ENCODE data around the gene SLC6A8. TPM values are rescaled to one million over a fixed set of nuclear protein-coding genes. Genes with fewer than 3 reads are reported as not detected.
"Not testable (repeated sequence)": the region's sequence is repeated elsewhere in the genome, so short reads cannot be mapped to it uniquely, and the experiment has no call there.

Gene SLC6A8
- total and polyA plus RNA-seq, 11 donors, result 113 to 241 (median 179) TPM

GRCh38 chrX:153728951-153729631 is 41.4 kb downstream of the SLC6A8 start:
- peak in 1 of 5 donors; percentile 42 for DNase-seq
- intact Hi-C loops (cut with DNase I), result loop anchor here in 1 of 10 donors (10.0 kb wide), 1 partner anchor 196 kb away; the partner anchor contains the start of gene ARHGAP4
- no peak for TF ChIP-seq POLR2A (IDR thresholded peaks at IDR 0.05)
- TF ChIP-seq CTCF (IDR thresholded peaks at IDR 0.05), result no peak
- WGBS, 4 donors, result 91 to 97% (median 96%) methylated on average over 17 to 23 of the region's 23 CpGs
- peaks cover 3 to 40% (median 31%) of the 10 kb centered on the region in 12 donors for H3K4me1 ChIP-seq
- no peak overlapping the region for H3K4me3 ChIP-seq
- peaks cover 0 to 13% (median 0%) of the 10 kb centered on the region in 9 donors for H3K36me3 ChIP-seq
- peaks cover 0 to 6% (median 0%) of the 10 kb centered on the region in 9 donors for H3K27me3 ChIP-seq
- H3K9me3 ChIP-seq, result peaks cover 0 to 14% (median 0%) of the 10 kb centered on the region in 12 donors
- ATAC-seq, result no peak
- peak overlapping the region in 1 of 12 donors; percentile 38 for H3K27ac ChIP-seq

- DNase-seq, H3K27ac ChIP-seq: not testable (repeated sequence)
- 90 to 97% (median 95%) methylated on average over 23 of the region's 23 CpGs for WGBS, 4 donors
Observed at GRCh38 chrX:153730115-153730514, 42.4 kb downstream of the SLC6A8 start.

GRCh38 chrX:153731117-153731844 is 43.6 kb downstream of the SLC6A8 start:
- peak overlapping the region in 1 of 12 donors; percentile 74 for H3K27ac ChIP-seq
- WGBS, 4 donors, result 78 to 93% (median 89%) methylated on average over 6 of the region's 6 CpGs
- peaks cover 0 to 26% (median 17%) of the 10 kb centered on the region in 12 donors for H3K4me1 ChIP-seq
- intact Hi-C loops (cut with DNase I), result no loop called here
- no peak overlapping the region for H3K4me3 ChIP-seq
- no peak for DNase-seq
- H3K9me3 ChIP-seq, result peaks cover 0 to 14% (median 0%) of the 10 kb centered on the region in 12 donors
- TF ChIP-seq POLR2A (IDR thresholded peaks at IDR 0.05), result no peak
- no peak for TF ChIP-seq CTCF (IDR thresholded peaks at IDR 0.05)
- H3K27me3 ChIP-seq, result no peaks in the 10 kb centered on the region
- H3K36me3 ChIP-seq, result peaks cover 0 to 13% (median 1%) of the 10 kb centered on the region in 9 donors
- no peak for ATAC-seq

More at GRCh38 chrX:153730115-153730514, 42.4 kb downstream of the SLC6A8 start:
- intact Hi-C loops (cut with DNase I); ATAC-seq; H3K4me3 ChIP-seq; H3K27me3 ChIP-seq: not testable (repeated sequence)
- Histone ChIP-seq H3K36me3 (peaks cover 0 to 13% (median 0%) of the 10 kb centered on the region in 9 donors), H3K9me3 (peaks cover 0 to 14% (median 0%) of the 10 kb centered on the region in 12 donors), H3K4me1 (peaks cover 3 to 36% (median 28%) of the 10 kb centered on the region in 12 donors)

GRCh38 chrX:153731845-153732215 is 44.1 kb downstream of the SLC6A8 start:
- Histone ChIP-seq H3K27ac (peak overlapping the region in 1 of 12 donors; percentile 74), H3K36me3 (peaks cover 0 to 18% (median 7%) of the 10 kb centered on the region in 9 donors), H3K9me3 (peaks cover 0 to 14% (median 0%) of the 10 kb centered on the region in 12 donors), H3K27me3 (no peaks in the 10 kb centered on the region), H3K4me1 (peaks cover 0 to 21% (median 14%) of the 10 kb centered on the region in 12 donors), H3K4me3 (no peak overlapping the region)
- intact Hi-C loops (cut with DNase I), result no loop called here
- TF ChIP-seq POLR2A (IDR thresholded peaks at IDR 0.05), result no peak
- no peak for TF ChIP-seq CTCF (IDR thresholded peaks at IDR 0.05)
- DNase-seq, result no peak
- ATAC-seq, result no peak
- 65 to 97% (median 96%) methylated on average over 3 of the region's 3 CpGs for WGBS, 4 donors

Measured in heart left ventricle (tissue), 16 donors.